Chondrocyte (in vitro differentiated cells): ENCODE data around the gene NQO2. TPM values are rescaled to one million over a fixed set of nuclear protein-coding genes. Genes with fewer than 3 reads are reported as not detected.
"Not testable (repeated sequence)": the region's sequence is repeated elsewhere in the genome, so short reads cannot be mapped to it uniquely, and the experiment has no call there.

Source experiments
- DNase-seq: peaks from one replicate; pipeline ENCODE4 v3.0.0; 2021; ENCODE audit warnings: mixed read lengths, low spot score
- H3K27ac Mint-ChIP-seq: one replicate; pipeline ENCODE4 v1.8.0; 2021; ENCODE audit warnings: mild to moderate bottlenecking, moderate library complexity, mixed read lengths; ENCODE audit not compliant: unreplicated experiment
- H3K27me3 Mint-ChIP-seq: 2 replicates; pipeline ENCODE4 v1.8.0; 2021; ENCODE audit warnings: low read depth, mixed read lengths
- H3K36me3 Mint-ChIP-seq: 2 replicates; pipeline ENCODE4 v1.8.0; 2021; ENCODE audit warnings: low read depth, mixed read lengths
- H3K4me1 Mint-ChIP-seq: 2 replicates; pipeline ENCODE4 v1.8.0; 2021; ENCODE audit warnings: low read depth, mild to moderate bottlenecking, mixed read lengths
- H3K4me3 Mint-ChIP-seq: one replicate; pipeline ENCODE4 v1.8.0; 2021; ENCODE audit warnings: mild to moderate bottlenecking, moderate library complexity, mixed read lengths; ENCODE audit not compliant: unreplicated experiment
- H3K9me3 Mint-ChIP-seq: 2 replicates; pipeline ENCODE4 v1.8.0; 2021; ENCODE audit warnings: low read depth, mixed read lengths
- CTCF ChIP-seq: fragments of 200-600 bp; sonication (generic); IDR thresholded peaks from 2 replicates; pipeline ENCODE4 v1.5.0; 2021; ENCODE audit warnings: antibody characterized with exemption, mild to moderate bottlenecking, moderate library complexity
- total RNA-seq: library from RNA; stranded (reverse); gene quantifications from 3 replicates; pipeline ENCODE4 v1.2.1, GENCODE V29; 2021

NQO2 gene
- total RNA-seq, 1 donor from 2014 or later = 35.1 TPM

GRCh38 chr6:3046295-3046694, 46.6 kb downstream of the NQO2 start:
- no peak overlapping the region for H3K4me3 Mint-ChIP-seq
- H3K27ac Mint-ChIP-seq = no peak overlapping the region
- H3K9me3 Mint-ChIP-seq = no peaks in the 10 kb centered on the region
- no peaks in the 10 kb centered on the region for H3K36me3 Mint-ChIP-seq
- H3K4me1 Mint-ChIP-seq = no peaks in the 10 kb centered on the region
- no peaks in the 10 kb centered on the region for H3K27me3 Mint-ChIP-seq
- no peak for DNase-seq
- no peak for TF ChIP-seq CTCF

DNA sequence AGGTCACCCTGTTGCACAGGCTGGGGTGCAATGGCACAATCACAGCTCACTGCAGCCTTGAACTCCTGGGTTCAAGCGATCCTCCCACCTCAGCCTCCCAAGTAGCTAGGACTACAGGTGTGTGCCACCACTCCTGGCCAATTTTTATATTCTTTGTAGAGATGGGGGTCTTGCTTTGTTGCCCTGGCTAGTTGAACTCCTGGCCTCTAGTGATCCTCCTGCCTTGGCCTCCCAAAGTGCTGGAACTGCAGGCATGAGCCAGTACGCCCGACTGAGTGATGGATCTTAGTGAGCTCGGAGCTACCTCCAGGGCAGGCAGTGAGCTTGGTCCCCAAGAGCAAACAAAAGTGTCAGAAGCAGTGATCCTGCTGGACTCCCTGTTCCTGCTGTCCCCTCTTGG, 48.3 kb downstream of the NQO2 start:
- not testable (repeated sequence) for DNase-seq, H3K4me3 Mint-ChIP-seq, H3K36me3 Mint-ChIP-seq, H3K27me3 Mint-ChIP-seq, H3K27ac Mint-ChIP-seq, H3K9me3 Mint-ChIP-seq, H3K4me1 Mint-ChIP-seq

DNA sequence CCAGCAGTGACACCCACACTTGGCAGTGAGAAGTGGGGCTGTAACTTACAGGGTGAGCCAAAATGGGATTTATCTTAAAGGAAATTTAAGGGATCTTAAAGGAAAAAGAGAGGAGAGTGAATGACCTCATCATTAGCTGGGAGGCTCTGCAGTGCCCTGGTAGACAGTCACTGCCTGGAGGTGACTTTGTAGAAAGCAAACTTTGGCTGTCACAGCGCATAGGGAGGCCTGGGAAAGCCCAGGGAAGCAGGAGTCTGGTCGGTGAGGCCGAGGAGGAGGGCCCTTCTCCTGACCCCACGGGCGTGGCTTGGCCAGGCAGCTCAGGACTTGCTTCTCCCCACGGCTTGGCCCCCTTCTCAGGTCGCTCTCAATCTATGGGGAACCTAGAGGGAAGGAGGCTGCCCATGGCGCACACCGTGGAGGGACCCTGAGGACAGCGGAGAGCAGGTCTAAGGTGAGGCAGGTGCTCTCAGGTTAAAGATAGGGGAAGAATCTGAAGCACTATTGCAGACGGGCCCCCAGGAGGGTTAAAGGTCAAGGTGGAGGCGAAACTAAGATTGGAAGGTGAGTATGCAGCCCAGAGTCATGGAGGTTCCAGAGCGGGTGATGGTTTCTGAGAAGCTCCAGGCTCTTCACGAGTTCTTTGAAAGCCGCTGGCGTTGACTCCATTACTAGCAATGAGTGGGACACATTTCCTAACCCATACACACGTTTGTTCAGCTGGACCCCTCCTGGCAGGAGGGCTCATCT, 53.0 kb downstream of the NQO2 start:
- H3K36me3 Mint-ChIP-seq = no peaks in the 10 kb centered on the region
- H3K4me1 Mint-ChIP-seq = peaks cover 20% of the 10 kb centered on the region
- H3K27ac Mint-ChIP-seq = no peak overlapping the region
- TF ChIP-seq CTCF = no peak
- peak overlapping the region; percentile 75 for H3K4me3 Mint-ChIP-seq
- H3K27me3 Mint-ChIP-seq = no peaks in the 10 kb centered on the region
- H3K9me3 Mint-ChIP-seq = no peaks in the 10 kb centered on the region
- DNase-seq = no peak

DNA sequence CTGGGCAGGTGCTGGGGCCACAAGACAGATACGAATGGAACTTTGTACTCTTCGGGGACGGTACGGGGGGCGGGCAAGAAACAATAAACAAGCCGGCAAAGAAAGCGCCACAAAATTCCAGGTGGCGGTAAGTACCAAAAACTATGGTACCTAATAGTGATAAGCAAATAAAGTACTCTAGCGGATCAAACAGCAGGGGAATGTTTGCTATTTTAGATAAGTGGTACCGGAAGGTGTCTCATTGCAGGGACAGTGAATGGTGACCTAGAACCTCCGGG, 53.5 kb downstream of the NQO2 start:
- Mint-ChIP-seq H3K9me3 (no peaks in the 10 kb centered on the region), H3K36me3 (no peaks in the 10 kb centered on the region), H3K27me3 (no peaks in the 10 kb centered on the region), H3K4me3 (peak overlapping the region; percentile 75), H3K27ac (no peak overlapping the region), H3K4me1 (peaks cover 20% of the 10 kb centered on the region)
- no peak for DNase-seq
- no peak for TF ChIP-seq CTCF

DNA sequence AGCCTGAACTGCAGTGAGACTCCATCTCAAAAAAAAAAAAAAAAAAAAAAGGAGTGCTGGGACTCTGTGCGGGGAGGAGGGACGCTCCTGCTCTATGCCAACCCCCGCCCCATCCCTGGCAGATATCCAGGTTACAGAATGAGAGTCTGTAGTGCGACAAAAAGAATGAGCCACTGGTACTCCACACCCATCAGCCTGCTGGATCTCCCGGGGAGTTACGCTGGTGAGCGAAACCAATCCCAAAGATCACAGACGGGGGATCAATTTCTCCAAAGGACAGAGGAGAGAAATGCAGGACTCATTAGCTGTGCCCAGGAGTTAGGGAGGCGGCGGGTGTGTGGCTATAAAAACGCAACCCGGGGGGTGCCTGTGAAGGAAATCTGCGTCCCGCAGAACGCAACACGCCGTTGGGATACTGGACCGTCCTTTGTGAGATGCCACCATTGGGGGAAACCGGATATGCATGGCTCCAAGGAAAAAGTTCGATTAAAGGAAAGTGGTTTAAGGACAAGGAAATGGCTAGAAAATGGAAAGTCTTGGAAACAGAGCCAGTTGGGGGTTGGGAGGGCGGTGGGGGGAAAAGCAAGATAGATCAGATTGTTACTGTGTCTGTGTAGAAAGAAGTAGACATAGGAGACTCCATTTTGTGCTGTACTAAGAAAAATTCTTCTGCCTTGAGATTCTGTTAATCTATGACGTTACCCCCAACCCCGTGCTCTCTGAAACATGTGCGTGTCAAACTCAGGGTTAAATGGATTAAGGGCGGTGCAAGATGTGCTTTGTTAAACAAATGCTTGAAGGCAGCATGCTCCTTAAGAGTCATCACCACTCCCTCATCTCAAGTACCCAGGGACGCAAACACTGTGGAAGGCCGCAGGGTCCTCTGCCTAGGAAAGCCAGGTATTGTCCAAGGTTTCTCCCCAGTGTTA, 54.8 kb downstream of the NQO2 start:
- not testable (repeated sequence) for H3K27me3 Mint-ChIP-seq, DNase-seq, H3K27ac Mint-ChIP-seq, H3K9me3 Mint-ChIP-seq, H3K36me3 Mint-ChIP-seq
- H3K4me1 Mint-ChIP-seq = peaks cover 20% of the 10 kb centered on the region
- peak overlapping the region; percentile 75 for H3K4me3 Mint-ChIP-seq

DNA sequence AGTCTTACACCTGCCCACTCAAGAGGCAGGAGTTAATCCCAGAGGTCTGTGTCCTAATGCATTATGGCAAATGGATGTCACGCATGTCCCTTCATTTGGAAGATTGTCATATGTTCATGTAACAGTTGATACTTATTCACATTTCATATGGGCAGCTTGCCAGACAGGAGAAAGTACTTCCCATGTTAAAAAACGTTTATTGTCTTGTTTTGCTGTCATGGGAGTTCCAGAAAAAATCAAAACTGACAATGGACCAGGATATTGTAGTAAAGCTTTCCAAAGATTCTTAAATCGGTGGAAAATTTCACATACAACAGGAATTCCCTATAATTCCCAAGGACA, 55.4 kb downstream of the NQO2 start:
- not testable (repeated sequence) for DNase-seq, H3K36me3 Mint-ChIP-seq, H3K9me3 Mint-ChIP-seq, H3K4me3 Mint-ChIP-seq, H3K27ac Mint-ChIP-seq, H3K27me3 Mint-ChIP-seq
- peaks cover 20% of the 10 kb centered on the region for H3K4me1 Mint-ChIP-seq
